ENCODE results near the gene FBRSL1.

GRCh38 chr12:132478433-132478803, 11.5 kb upstream of the FBRSL1 start:
- TF ChIP-seq CTCF (IDR thresholded peaks at IDR 0.05; ENCODE audit: low read depth, low read length) = no peak
- TF ChIP-seq POLR2A (IDR thresholded peaks at IDR 0.05; ENCODE audit: extremely low read depth, insufficient read length) = no peak
